Renal cortex interstitium (tissue), 15 donors: ENCODE results near the gene ZNF550. TPM values are rescaled to one million over a fixed set of nuclear protein-coding genes. Genes with fewer than 3 reads are reported as not detected.

Source experiments
- DNase-seq, 11 donors: peaks; one replicate each; pipeline ENCODE4 v3.0.0-alpha.2; 2013; ENCODE audit warnings: low read depth in 9 of 11, low spot score in 4 of 11; ENCODE audit errors: extremely low read depth in 1 of 11
- long read RNA-seq, 16 experiments: transcript quantifications; one replicate each; lab custom pipeline, GENCODE V29; 2026
- polyA plus RNA-seq, 3 donors: library from polyadenylated mRNA; unstranded; fragments of 120-200 nt; gene quantifications; one replicate each; pipeline ENCODE4 v1.2.1, GENCODE V29; 2013; ENCODE audit not compliant: insufficient read length in 3 of 3

The ZNF550 gene
- polyA plus RNA-seq, result 10 to 100 TPM; 18.5 to 21.8 (median 20.6) TPM
- long read RNA-seq, donor 1, partial matches to known transcripts, result 11 of 13 reads
- long read RNA-seq, donor 1, other reads (novel, unspliced or antisense), result 0 of 13 reads
- long read RNA-seq, donor 2, full-length matches to known transcripts, result 3 of 3 reads
- long read RNA-seq, donor 2, partial matches to known transcripts, result 0 of 3 reads
- long read RNA-seq, donor 2, other reads (novel, unspliced or antisense), result 0 of 3 reads
- long read RNA-seq, donor 3, transcript ZNF550-205 (5 exons, 3,376 nt), result major isoform, 5 of 30 reads
- long read RNA-seq, donor 3, partial matches to known transcripts, result 23 of 30 reads
- long read RNA-seq, donor 3, other reads (novel, unspliced or antisense), result 0 of 30 reads
- long read RNA-seq, donor 4, partial matches to known transcripts, result 10 of 12 reads
- long read RNA-seq, donor 4, other reads (novel, unspliced or antisense), result 0 of 12 reads
- long read RNA-seq, donor 5, partial matches to known transcripts, result 66 of 71 reads
- long read RNA-seq, donor 5, other reads (novel, unspliced or antisense), result 0 of 71 reads
- long read RNA-seq, donor 6, partial matches to known transcripts, result 15 of 29 reads
- long read RNA-seq, donor 6, other reads (novel, unspliced or antisense), result 10 of 29 reads
- long read RNA-seq, donor 7, partial matches to known transcripts, result 0 of 4 reads
- long read RNA-seq, donor 7, other reads (novel, unspliced or antisense), result 0 of 4 reads
- long read RNA-seq, donor 8, full-length matches to known transcripts, result 4 of 91 reads
- long read RNA-seq, donor 8, partial matches to known transcripts, result 81 of 91 reads
- long read RNA-seq, donor 8, other reads (novel, unspliced or antisense), result 6 of 91 reads
- long read RNA-seq, donor 9, result 0 reads
- long read RNA-seq, donor 10, full-length matches to known transcripts, result 2 of 2 reads
- long read RNA-seq, donor 10, partial matches to known transcripts, result 0 of 2 reads
- long read RNA-seq, donor 10, other reads (novel, unspliced or antisense), result 0 of 2 reads
- long read RNA-seq, donor 11, partial matches to known transcripts, result 0 of 4 reads
- long read RNA-seq, donor 11, other reads (novel, unspliced or antisense), result 0 of 4 reads
- long read RNA-seq, donor 12, result 0 reads
- long read RNA-seq, donor 13, partial matches to known transcripts, result 19 of 24 reads
- long read RNA-seq, donor 13, other reads (novel, unspliced or antisense), result 0 of 24 reads
- long read RNA-seq, donor 14, partial matches to known transcripts, result 0 of 5 reads
- long read RNA-seq, donor 14, other reads (novel, unspliced or antisense), result 5 of 5 reads
- long read RNA-seq, donor 15, partial matches to known transcripts, result 0 of 4 reads
- long read RNA-seq, donor 15, other reads (novel, unspliced or antisense), result 0 of 4 reads
- long read RNA-seq, donor 16, transcript ZNF550-205 (5 exons, 3,376 nt), result major isoform, 5 of 94 reads
- long read RNA-seq, donor 16, partial matches to known transcripts, result 69 of 94 reads
- long read RNA-seq, donor 16, other reads (novel, unspliced or antisense), result 19 of 94 reads

GRCh38 chr19:57559404-57560025, at the start of gene ZNF550:
Gene ZNF550 (minus strand): TSS chr19:57559863. CDS start chr19:57559682, 181 bp downstream.
- DNase-seq, result peak; percentile 65 to 88 (median 83)

GRCh38 chr19:57606931-57607330, 47.3 kb upstream of the ZNF550 start:
- DNase-seq, result no peak

GRCh38 chr19:57599761-57600383, 40.2 kb upstream of the ZNF550 start, which contains the start of gene ZNF530:
Gene ZNF530 (plus strand): TSS chr19:57599885. CDS start chr19:57604346, 4,461 bp downstream.
- DNase-seq, result peak; percentile 84 to 96 (median 91)

DNA sequence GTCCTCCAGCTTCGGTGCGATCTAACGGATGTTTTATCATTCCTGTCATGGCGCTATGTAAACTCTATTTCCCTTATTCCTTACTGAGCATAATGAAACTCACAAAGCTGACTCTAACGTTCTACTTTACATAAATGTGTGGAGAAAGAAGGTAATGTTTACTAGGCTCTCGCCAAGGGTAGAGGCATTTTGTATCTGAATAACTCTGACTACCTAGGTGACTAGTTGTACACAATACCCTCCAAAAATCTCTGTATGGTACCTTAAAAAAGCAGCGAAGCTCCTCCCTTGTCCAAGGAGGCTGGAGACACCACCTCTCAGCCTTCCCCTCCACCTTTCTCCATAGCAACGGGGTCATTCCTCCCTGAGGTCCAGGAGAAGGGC, 39.7 kb upstream of the ZNF550 start:
- no peak for DNase-seq

DNA sequence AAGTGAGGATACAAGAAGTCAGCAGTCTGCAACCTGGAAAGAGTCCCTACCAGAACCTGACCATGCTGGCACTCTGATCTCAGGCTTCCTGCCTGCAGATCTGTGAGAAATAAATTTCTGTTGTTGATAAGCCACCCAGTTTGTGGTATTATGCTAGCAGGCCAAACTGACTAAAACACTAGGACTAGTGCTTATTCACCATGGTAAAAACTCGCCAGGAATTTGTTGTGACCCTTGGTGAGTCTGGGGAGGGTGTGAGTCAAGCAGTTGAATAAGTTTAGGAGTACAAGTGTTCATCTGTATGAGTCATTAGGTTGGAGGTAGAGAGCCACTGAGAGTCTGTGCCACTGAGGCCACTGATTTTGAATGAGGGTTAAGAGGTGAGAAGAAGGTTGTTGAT, 27.9 kb upstream of the ZNF550 start:
- DNase-seq, result no peak

DNA sequence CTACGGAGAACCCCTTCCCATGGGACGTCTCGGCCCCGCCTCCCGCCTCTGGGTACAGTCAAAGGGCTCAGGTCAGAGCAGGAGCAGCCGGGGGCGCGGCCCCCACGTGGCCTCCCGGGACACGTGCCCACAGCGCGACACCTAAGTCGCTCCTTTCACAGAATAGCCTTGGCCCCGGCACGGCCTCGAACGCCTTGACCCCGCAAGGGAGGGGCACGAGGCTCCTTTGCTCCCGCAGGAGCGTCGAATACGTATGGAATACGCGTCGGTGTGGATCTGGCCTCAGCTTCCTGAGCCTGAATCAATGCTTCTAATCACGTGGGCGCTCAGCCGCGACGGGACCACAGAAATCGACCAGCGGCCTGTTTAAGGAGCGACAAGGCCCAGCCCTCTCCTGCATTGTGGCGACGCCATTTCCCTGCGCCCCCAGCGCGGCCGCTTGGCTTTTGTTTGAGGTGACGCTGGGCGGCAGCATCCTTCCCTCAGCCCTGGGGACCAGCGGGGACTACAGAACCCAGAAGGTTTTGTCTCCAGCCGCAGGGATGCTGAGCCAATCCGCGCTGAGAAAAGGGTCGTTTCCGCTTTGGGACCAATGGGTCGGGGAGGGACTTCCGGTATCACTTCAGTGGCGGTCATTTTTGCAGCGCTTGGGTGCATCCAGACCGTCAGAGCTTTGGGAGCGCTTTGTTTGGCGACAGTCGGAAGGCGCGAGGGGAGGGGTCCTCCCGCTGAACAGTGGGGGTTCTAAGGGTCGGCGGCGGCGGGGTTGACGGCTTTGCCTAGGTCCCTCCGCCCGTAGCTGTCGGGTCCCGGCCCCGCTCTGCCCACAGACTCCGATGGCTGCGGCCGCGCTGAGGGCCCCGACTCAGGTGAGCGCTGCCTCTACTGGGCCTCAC, 24.1 kb upstream of the ZNF550 start, which contains the start of gene ZIK1:
Gene ZIK1, plus strand, starts transcription at position 625 of the 896 bp plus-strand sequence. Its CDS starts 212 bp downstream, at position 837.
- peak; percentile 87 to 98 (median 95) for DNase-seq

DNA sequence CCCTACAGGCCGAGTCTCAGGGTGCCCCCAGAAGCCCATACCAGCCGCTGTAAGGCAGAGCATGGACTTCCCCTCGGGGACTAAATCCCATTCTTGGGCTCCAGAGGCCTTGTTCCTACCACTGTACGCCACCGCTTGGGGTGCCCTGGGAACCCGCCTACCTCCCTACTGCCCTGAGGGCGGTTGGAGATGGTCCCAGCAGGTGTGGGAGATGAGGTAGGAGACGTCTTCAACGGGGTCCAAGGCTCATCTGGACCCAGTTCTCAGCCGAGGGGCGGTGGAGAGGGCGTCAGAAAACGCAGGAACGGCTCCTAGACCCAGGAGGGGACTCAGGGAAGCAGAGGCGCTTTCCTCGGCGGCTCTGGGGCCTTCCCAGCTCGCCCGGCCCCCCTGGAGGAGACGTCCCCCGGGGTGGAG, 23.4 kb upstream of the ZNF550 start:
- DNase-seq, result no peak

- DNase-seq, result peak; percentile 90 to 99 (median 98)
Observed at GRCh38 chr19:57578487-57579205, 19.0 kb upstream of the ZNF550 start, which contains the start of gene ZNF416. Gene ZNF416 (minus strand): TSS chr19:57578911. CDS start chr19:57578704, 207 bp downstream.

- DNase-seq, result no peak
Observed at GRCh38 chr19:57576661-57577060, 17.0 kb upstream of the ZNF550 start.

GRCh38 chr19:57572415-57572947, 12.8 kb upstream of the ZNF550 start:
- DNase-seq, result no peak

GRCh38 chr19:57570707-57571106, 11.0 kb upstream of the ZNF550 start:
- no peak for DNase-seq

GRCh38 chr19:57566396-57567265, 7.0 kb upstream of the ZNF550 start:
- DNase-seq, result no peak

GRCh38 chr19:57563547-57563946, 3.9 kb upstream of the ZNF550 start:
- DNase-seq, result no peak

GRCh38 chr19:57560049-57560491, 407 bp upstream of the ZNF550 start:
- DNase-seq, result peak in 1 of 11 donors; percentile 2
